ENCODE results near the gene SYCN. TPM values are rescaled to one million over a fixed set of nuclear protein-coding genes. Genes with fewer than 3 reads are reported as not detected.
A peak's percentile ranks its signal among the peaks of the same experiment; 100 is the strongest.
"Not testable (repeated sequence)": the region's sequence is repeated elsewhere in the genome, so short reads cannot be mapped to it uniquely, and the experiment has no call there.

The SYCN gene
- total RNA-seq, 1 donor from 2014 or later: not detected

GRCh38 chr19:39232708-39233107, 28.6 kb upstream of the SYCN start:
- ATAC-seq: no peak
- intact Hi-C loops (cut with micrococcal nuclease): no loop called here

GRCh38 chr19:39230096-39230764, 26.2 kb upstream of the SYCN start:
- DNase-seq (no peak), ATAC-seq (no peak)
- intact Hi-C loops (cut with micrococcal nuclease): no loop called here

More at GRCh38 chr19:39232708-39233107, 28.6 kb upstream of the SYCN start:
- DNase-seq: no peak

- no peak for DNase-seq
- ATAC-seq: no peak
- intact Hi-C loops (cut with micrococcal nuclease): no loop called here
These were observed 20.8 kb upstream of the SYCN start for GRCh38 chr19:39224910-39225309.

GRCh38 chr19:39223703-39224279, 19.7 kb upstream of the SYCN start:
- no peak for ATAC-seq
- intact Hi-C loops (cut with micrococcal nuclease): no loop called here
- DNase-seq: no peak

GRCh38 chr19:39219108-39219507, 15.0 kb upstream of the SYCN start:
- DNase-seq; ATAC-seq; intact Hi-C loops (cut with micrococcal nuclease): not testable (repeated sequence)

GRCh38 chr19:39218230-39219007, 14.4 kb upstream of the SYCN start:
- DNase-seq (no peak), ATAC-seq (no peak)
- intact Hi-C loops (cut with micrococcal nuclease): no loop called here

- intact Hi-C loops (cut with micrococcal nuclease): no loop called here
- no peak for ATAC-seq
- no peak for DNase-seq
These were observed 13.0 kb upstream of the SYCN start for GRCh38 chr19:39217094-39217493.

GRCh38 chr19:39215323-39215722, 11.3 kb upstream of the SYCN start:
- DNase-seq; ATAC-seq; intact Hi-C loops (cut with micrococcal nuclease): not testable (repeated sequence)

- peak; percentile 46 for DNase-seq
- ATAC-seq: peak; percentile 24
- intact Hi-C loops (cut with micrococcal nuclease): no loop called here
These were observed 8.3 kb upstream of the SYCN start for GRCh38 chr19:39212375-39212742.

- ATAC-seq (no peak), DNase-seq (no peak)
- intact Hi-C loops (cut with micrococcal nuclease): no loop called here
These were observed 7.8 kb upstream of the SYCN start for GRCh38 chr19:39211731-39212374.

GRCh38 chr19:39209196-39209595, 5.1 kb upstream of the SYCN start:
- intact Hi-C loops (cut with micrococcal nuclease): no loop called here
- ATAC-seq: no peak
- DNase-seq: no peak

GRCh38 chr19:39208175-39208795, 4.2 kb upstream of the SYCN start:
- ATAC-seq: no peak

GRCh38 chr19:39207293-39207836, 3.3 kb upstream of the SYCN start:
- ATAC-seq: no peak
- intact Hi-C loops (cut with micrococcal nuclease): no loop called here
- DNase-seq: no peak

More at GRCh38 chr19:39208175-39208795, 4.2 kb upstream of the SYCN start:
- no peak for DNase-seq
- intact Hi-C loops (cut with micrococcal nuclease): no loop called here

- no peak for ATAC-seq
- intact Hi-C loops (cut with micrococcal nuclease): no loop called here
- no peak for DNase-seq
These were observed 2.1 kb upstream of the SYCN start for GRCh38 chr19:39206122-39206521.

GRCh38 chr19:39205449-39205764, 1.3 kb upstream of the SYCN start:
- DNase-seq: no peak
- intact Hi-C loops (cut with micrococcal nuclease): no loop called here
- no peak for ATAC-seq

- DNase-seq: no peak
- intact Hi-C loops (cut with micrococcal nuclease): no loop called here
- no peak for ATAC-seq
These were observed 1.1 kb downstream of the SYCN start for GRCh38 chr19:39202998-39203355.

GRCh38 chr19:39200803-39201115, 3.3 kb downstream of the SYCN start:
- intact Hi-C loops (cut with micrococcal nuclease): no loop called here
- DNase-seq (no peak), ATAC-seq (no peak)

GRCh38 chr19:39200066-39200802, 3.8 kb downstream of the SYCN start:
- DNase-seq (no peak), ATAC-seq (no peak)
- intact Hi-C loops (cut with micrococcal nuclease): no loop called here

- intact Hi-C loops (cut with micrococcal nuclease): no loop called here
- DNase-seq: no peak
- ATAC-seq: peak; percentile 57
These were observed 5.0 kb downstream of the SYCN start for GRCh38 chr19:39199025-39199424.
